H1 (cell line): Measurements from ENCODE around the gene GSAP.

ENCODE experiments used
- BRCA1 ChIP-seq: IDR thresholded peaks from 2 replicates; pipeline ENCODE4 v1.6.1; 2012; ENCODE audit warnings: low read depth, low read length, improper control_type of control experiment
- EP300 ChIP-seq, 2 experiments: IDR thresholded peaks; 1 replicate in 1 of 2; 2 replicates in 1 of 2; pipeline ENCODE4 v1.6.1; 2011 to 2012; ENCODE audit warnings: low read depth in 2 of 2, low read length in 2 of 2, mild to moderate bottlenecking in 2 of 2, borderline replicate concordance in 1 of 2, inconsistent platforms in 1 of 2, moderate library complexity in 1 of 2
- GABPA ChIP-seq: IDR thresholded peaks from 2 replicates; pipeline ENCODE4 v1.6.1; 2011; ENCODE audit warnings: mild to moderate bottlenecking, low read length, moderate library complexity, borderline replicate concordance; ENCODE audit not compliant: insufficient read depth
- JUN ChIP-seq: IDR thresholded peaks from 2 replicates; pipeline ENCODE4 v1.6.1; 2011; ENCODE audit warnings: low read depth, mild to moderate bottlenecking, improper control_type of control experiment, low read length
- JUND ChIP-seq: IDR thresholded peaks from 2 replicates; pipeline ENCODE4 v1.6.1; 2011; ENCODE audit warnings: mild to moderate bottlenecking, improper control_type of control experiment, low read length
- POLR2A ChIP-seq, 2 experiments: IDR thresholded peaks; 1 replicate in 1 of 2; 2 replicates in 1 of 2; pipeline ENCODE4 v1.6.1; 2011; ENCODE audit warnings: low read depth in 2 of 2, low read length in 2 of 2, mild to moderate bottlenecking in 2 of 2; ENCODE audit errors: control extremely low read depth in 1 of 2
- POLR2AphosphoS5 ChIP-seq: IDR thresholded peaks from 2 replicates; pipeline ENCODE4 v1.6.1; 2011; ENCODE audit warnings: low read depth, low read length
- RFX5 ChIP-seq: IDR thresholded peaks from 2 replicates; pipeline ENCODE4 v1.6.1; 2011; ENCODE audit warnings: low read depth, low read length, improper control_type of control experiment, borderline replicate concordance
- SRF ChIP-seq: IDR thresholded peaks from 2 replicates; pipeline ENCODE4 v1.6.1; 2011; ENCODE audit warnings: mild to moderate bottlenecking, low read depth, low read length, moderate library complexity
- TAF1 ChIP-seq: IDR thresholded peaks from 2 replicates; pipeline ENCODE4 v1.6.1; 2011; ENCODE audit warnings: mild to moderate bottlenecking, low read depth, low read length
- TCF12 ChIP-seq: IDR thresholded peaks from 2 replicates; pipeline ENCODE4 v1.6.1; 2011; ENCODE audit warnings: low read depth, mild to moderate bottlenecking, low read length
- TF ChIP-seq, protein P1 (sequence below), 3 experiments: IDR thresholded peaks; 1 replicate in 2 of 3; 2 replicates in 1 of 3; pipeline versions ENCODE4 v1.5.1 to v1.6.1; 2011; ENCODE audit warnings: low read length in 3 of 3, mild to moderate bottlenecking in 3 of 3, inconsistent platforms in 2 of 3, low read depth in 1 of 3, moderate library complexity in 1 of 3; ENCODE audit not compliant: insufficient read depth in 1 of 3; ENCODE audit errors: control extremely low read depth in 1 of 3

DNA sequence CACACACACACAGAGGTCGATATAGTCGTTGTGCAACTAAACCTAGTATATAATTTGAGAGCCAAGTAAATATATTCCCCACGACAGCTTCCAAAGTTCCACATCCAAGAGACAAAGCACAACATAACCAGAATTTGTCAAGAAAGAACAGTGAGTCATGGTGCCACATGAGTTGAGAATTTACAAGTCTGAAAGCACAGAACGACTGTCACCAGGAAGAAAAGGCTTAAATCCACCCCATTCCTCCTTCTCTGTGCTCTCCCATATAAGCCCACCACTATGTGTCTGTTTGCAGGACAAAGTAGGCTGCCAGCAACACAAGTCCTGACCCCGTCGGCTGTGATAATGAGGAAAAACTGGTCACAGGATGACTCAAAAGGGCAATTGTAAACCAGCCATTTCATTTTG lies 32.8 kb downstream of the GSAP start:
- TF ChIP-seq, protein P1, sequence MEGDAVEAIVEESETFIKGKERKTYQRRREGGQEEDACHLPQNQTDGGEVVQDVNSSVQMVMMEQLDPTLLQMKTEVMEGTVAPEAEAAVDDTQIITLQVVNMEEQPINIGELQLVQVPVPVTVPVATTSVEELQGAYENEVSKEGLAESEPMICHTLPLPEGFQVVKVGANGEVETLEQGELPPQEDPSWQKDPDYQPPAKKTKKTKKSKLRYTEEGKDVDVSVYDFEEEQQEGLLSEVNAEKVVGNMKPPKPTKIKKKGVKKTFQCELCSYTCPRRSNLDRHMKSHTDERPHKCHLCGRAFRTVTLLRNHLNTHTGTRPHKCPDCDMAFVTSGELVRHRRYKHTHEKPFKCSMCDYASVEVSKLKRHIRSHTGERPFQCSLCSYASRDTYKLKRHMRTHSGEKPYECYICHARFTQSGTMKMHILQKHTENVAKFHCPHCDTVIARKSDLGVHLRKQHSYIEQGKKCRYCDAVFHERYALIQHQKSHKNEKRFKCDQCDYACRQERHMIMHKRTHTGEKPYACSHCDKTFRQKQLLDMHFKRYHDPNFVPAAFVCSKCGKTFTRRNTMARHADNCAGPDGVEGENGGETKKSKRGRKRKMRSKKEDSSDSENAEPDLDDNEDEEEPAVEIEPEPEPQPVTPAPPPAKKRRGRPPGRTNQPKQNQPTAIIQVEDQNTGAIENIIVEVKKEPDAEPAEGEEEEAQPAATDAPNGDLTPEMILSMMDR (IDR thresholded peaks at IDR 0.05; ENCODE audit: control extremely low read depth in 1 of 3, insufficient read depth in 1 of 3, low read depth in 1 of 3, low read length in 3 of 3): no peak
- TF ChIP-seq GABPA: no peak
- TF ChIP-seq TCF12: no peak
- no peak for TF ChIP-seq POLR2AphosphoS5
- TF ChIP-seq JUND: no peak
- no peak for TF ChIP-seq TAF1
- TF ChIP-seq EP300 (IDR thresholded peaks at IDR 0.05; ENCODE audit: borderline replicate concordance in 1 of 2, low read depth in 2 of 2, low read length in 2 of 2): no peak
- no peak for TF ChIP-seq POLR2A (IDR thresholded peaks at IDR 0.05; ENCODE audit: control extremely low read depth in 1 of 2, low read depth in 2 of 2, low read length in 2 of 2)
- no peak for TF ChIP-seq RFX5
- TF ChIP-seq JUN: no peak
- no peak for TF ChIP-seq BRCA1
- no peak for TF ChIP-seq SRF
